GM23338 (cell line): ENCODE data around the gene ENDOV. TPM values are rescaled to one million over a fixed set of nuclear protein-coding genes. Genes with fewer than 3 reads are reported as not detected.
"Not testable (repeated sequence)": the region's sequence is repeated elsewhere in the genome, so short reads cannot be mapped to it uniquely, and the experiment has no call there.

Experiments used
- ATAC-seq: fragments of 200-7000 bp; cut with Tn5 transposase; 3 replicates; pipeline ENCODE4 v1.9.1; 2020
- DNase-seq: peaks from one replicate; pipeline ENCODE4 v3.0.0-alpha.2; 2015; ENCODE audit warnings: low spot score
- H2AFZ ChIP-seq: fragments of 200-600 bp; sonication (generic); 2 replicates; pipeline ENCODE4 v1.8.0; 2016; ENCODE audit warnings: antibody characterized with exemption, mild to moderate bottlenecking, moderate library complexity
- H3F3A ChIP-seq: fragments of 200-600 bp; sonication (generic); replicated peaks from 2 replicates; pipeline ENCODE4 v1.8.0; 2017; ENCODE audit warnings: antibody characterized with exemption, mixed run types, low read depth
- H3K27ac ChIP-seq: fragments of 200-600 bp; sonication (generic); 2 replicates; pipeline ENCODE4 v1.6.1; 2016; ENCODE audit warnings: low read depth
- H3K27me3 ChIP-seq: fragments of 200-600 bp; sonication (generic); 2 replicates; pipeline ENCODE4 v1.8.0; 2016; ENCODE audit warnings: mild to moderate bottlenecking, mixed run types, moderate library complexity; ENCODE audit not compliant: insufficient read depth
- H3K36me3 ChIP-seq: fragments of 200-600 bp; sonication (generic); 2 replicates; pipeline ENCODE4 v1.8.0; 2016; ENCODE audit warnings: mild to moderate bottlenecking; ENCODE audit not compliant: insufficient read depth
- H3K4me1 ChIP-seq: fragments of 200-600 bp; sonication (generic); 2 replicates; pipeline ENCODE4 v1.8.0; 2016; ENCODE audit warnings: mild to moderate bottlenecking, moderate library complexity; ENCODE audit not compliant: insufficient read depth
- H3K4me2 ChIP-seq: fragments of 200-600 bp; sonication (generic); 2 replicates; pipeline ENCODE4 v1.7.1; 2017; ENCODE audit warnings: mixed run types
- H3K4me3 ChIP-seq: fragments of 200-600 bp; sonication (generic); 2 replicates; pipeline ENCODE4 v1.6.1; 2016; ENCODE audit warnings: mixed run types
- H3K79me2 ChIP-seq: fragments of 200-600 bp; sonication (generic); replicated peaks from 2 replicates; pipeline ENCODE4 v1.8.0; 2017; ENCODE audit warnings: mild to moderate bottlenecking; ENCODE audit not compliant: insufficient read depth
- H3K9me2 ChIP-seq: fragments of 200-600 bp; sonication (generic); 2 replicates; pipeline ENCODE4 v1.8.0; 2017; ENCODE audit not compliant: insufficient read depth
- H4K20me1 ChIP-seq: fragments of 200-600 bp; sonication (generic); replicated peaks from 2 replicates; pipeline ENCODE4 v1.8.0; 2017; ENCODE audit warnings: mild to moderate bottlenecking; ENCODE audit not compliant: insufficient read depth
- H3K27ac Mint-ChIP-seq: 2 replicates; pipeline ENCODE4 v1.8.0; 2020; ENCODE audit warnings: inconsistent platforms, mild to moderate bottlenecking, moderate library complexity, mixed read lengths
- H3K27me3 Mint-ChIP-seq: 3 replicates; pipeline ENCODE4 v1.8.0; 2022; ENCODE audit warnings: low read depth, mild to moderate bottlenecking, moderate library complexity, mixed read lengths, inconsistent platforms; ENCODE audit not compliant: insufficient read depth, poor library complexity
- H3K36me3 Mint-ChIP-seq: 3 replicates; pipeline ENCODE4 v1.8.0; 2021; ENCODE audit warnings: low read depth, mild to moderate bottlenecking, inconsistent platforms, moderate library complexity, mixed read lengths
- H3K4me1 Mint-ChIP-seq: 3 replicates; pipeline ENCODE4 v1.8.0; 2020; ENCODE audit warnings: mild to moderate bottlenecking, inconsistent platforms, mixed read lengths
- H3K4me3 Mint-ChIP-seq: 3 replicates; pipeline ENCODE4 v1.8.0; 2021; ENCODE audit warnings: moderate library complexity, mild to moderate bottlenecking, inconsistent platforms, mixed read lengths
- H3K9me3 Mint-ChIP-seq: 3 replicates; pipeline ENCODE4 v1.8.0; 2020; ENCODE audit warnings: moderate library complexity, mild to moderate bottlenecking, inconsistent platforms, mixed read lengths
- CREB1 ChIP-seq: fragments of 250-450 bp; sonication (Bioruptor Pico); IDR thresholded peaks from 2 replicates; pipeline ENCODE4 v1.5.0; 2020; ENCODE audit warnings: low read depth, mild to moderate bottlenecking, moderate library complexity
- EZH2phosphoT487 ChIP-seq: fragments of 200-600 bp; sonication (generic); IDR thresholded peaks from one replicate; pipeline ENCODE4 v1.8.1; 2018; ENCODE audit warnings: antibody characterized with exemption; ENCODE audit not compliant: unreplicated experiment
- STAT1 ChIP-seq: IDR thresholded peaks from one replicate; pipeline ENCODE4 v1.6.1; 2016; ENCODE audit warnings: antibody characterized with exemption; ENCODE audit not compliant: unreplicated experiment
- ZNF331 ChIP-seq: fragments of 250-450 bp; sonication (Bioruptor Pico); IDR thresholded peaks from 2 replicates; pipeline ENCODE4 v1.5.0; 2020; ENCODE audit warnings: low read depth, mild to moderate bottlenecking, moderate library complexity
- polyA plus RNA-seq: library from polyadenylated mRNA; unstranded; fragments of >200 nt; fragmentation: Nextera tagmentation; extraction: Ambion mirVana; gene quantifications from 2 replicates; pipeline ENCODE4 v1.2.1, GENCODE V29; 2016
- total RNA-seq: library from RNA; depleted of rRNA; stranded (reverse); fragments of >200 nt; shearing (Covaris generic); gene quantifications from 2 replicates; pipeline ENCODE4 v1.2.3, GENCODE V29; 2014
- TF ChIP-seq, protein P1 (sequence below): fragments of 250-450 bp; sonication (Bioruptor Pico); IDR thresholded peaks from 2 replicates; pipeline ENCODE4 v1.5.0; 2020; ENCODE audit warnings: mild to moderate bottlenecking, moderate library complexity
- TF ChIP-seq, protein P2 (sequence below): IDR thresholded peaks from 2 replicates; pipeline ENCODE4 v1.6.1; 2016; ENCODE audit warnings: antibody characterized with exemption

Gene ENDOV
- total and polyA plus RNA-seq, 2 experiments from 2014 or later = 11.5 to 16.1 TPM

DNA sequence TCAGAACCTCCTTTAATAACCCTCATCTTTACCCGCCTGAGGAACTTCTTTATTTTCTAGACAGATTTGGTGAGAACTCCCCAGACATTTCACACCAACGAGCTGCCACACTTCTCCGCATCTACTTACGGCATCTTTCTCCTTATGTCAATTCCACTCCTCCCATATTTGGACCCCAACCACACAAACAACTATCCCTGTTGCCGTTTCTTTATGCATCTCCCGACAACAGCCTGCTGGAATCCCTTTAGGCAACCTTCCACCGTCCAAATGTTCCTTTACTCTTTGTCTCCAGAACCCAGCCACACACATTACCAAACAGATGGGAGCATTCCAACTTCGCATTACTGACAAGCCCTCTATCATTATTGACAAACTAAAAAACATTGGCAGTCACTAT is 8.8 kb upstream of the ENDOV start (continued):
- TF ChIP-seq, protein P1, sequence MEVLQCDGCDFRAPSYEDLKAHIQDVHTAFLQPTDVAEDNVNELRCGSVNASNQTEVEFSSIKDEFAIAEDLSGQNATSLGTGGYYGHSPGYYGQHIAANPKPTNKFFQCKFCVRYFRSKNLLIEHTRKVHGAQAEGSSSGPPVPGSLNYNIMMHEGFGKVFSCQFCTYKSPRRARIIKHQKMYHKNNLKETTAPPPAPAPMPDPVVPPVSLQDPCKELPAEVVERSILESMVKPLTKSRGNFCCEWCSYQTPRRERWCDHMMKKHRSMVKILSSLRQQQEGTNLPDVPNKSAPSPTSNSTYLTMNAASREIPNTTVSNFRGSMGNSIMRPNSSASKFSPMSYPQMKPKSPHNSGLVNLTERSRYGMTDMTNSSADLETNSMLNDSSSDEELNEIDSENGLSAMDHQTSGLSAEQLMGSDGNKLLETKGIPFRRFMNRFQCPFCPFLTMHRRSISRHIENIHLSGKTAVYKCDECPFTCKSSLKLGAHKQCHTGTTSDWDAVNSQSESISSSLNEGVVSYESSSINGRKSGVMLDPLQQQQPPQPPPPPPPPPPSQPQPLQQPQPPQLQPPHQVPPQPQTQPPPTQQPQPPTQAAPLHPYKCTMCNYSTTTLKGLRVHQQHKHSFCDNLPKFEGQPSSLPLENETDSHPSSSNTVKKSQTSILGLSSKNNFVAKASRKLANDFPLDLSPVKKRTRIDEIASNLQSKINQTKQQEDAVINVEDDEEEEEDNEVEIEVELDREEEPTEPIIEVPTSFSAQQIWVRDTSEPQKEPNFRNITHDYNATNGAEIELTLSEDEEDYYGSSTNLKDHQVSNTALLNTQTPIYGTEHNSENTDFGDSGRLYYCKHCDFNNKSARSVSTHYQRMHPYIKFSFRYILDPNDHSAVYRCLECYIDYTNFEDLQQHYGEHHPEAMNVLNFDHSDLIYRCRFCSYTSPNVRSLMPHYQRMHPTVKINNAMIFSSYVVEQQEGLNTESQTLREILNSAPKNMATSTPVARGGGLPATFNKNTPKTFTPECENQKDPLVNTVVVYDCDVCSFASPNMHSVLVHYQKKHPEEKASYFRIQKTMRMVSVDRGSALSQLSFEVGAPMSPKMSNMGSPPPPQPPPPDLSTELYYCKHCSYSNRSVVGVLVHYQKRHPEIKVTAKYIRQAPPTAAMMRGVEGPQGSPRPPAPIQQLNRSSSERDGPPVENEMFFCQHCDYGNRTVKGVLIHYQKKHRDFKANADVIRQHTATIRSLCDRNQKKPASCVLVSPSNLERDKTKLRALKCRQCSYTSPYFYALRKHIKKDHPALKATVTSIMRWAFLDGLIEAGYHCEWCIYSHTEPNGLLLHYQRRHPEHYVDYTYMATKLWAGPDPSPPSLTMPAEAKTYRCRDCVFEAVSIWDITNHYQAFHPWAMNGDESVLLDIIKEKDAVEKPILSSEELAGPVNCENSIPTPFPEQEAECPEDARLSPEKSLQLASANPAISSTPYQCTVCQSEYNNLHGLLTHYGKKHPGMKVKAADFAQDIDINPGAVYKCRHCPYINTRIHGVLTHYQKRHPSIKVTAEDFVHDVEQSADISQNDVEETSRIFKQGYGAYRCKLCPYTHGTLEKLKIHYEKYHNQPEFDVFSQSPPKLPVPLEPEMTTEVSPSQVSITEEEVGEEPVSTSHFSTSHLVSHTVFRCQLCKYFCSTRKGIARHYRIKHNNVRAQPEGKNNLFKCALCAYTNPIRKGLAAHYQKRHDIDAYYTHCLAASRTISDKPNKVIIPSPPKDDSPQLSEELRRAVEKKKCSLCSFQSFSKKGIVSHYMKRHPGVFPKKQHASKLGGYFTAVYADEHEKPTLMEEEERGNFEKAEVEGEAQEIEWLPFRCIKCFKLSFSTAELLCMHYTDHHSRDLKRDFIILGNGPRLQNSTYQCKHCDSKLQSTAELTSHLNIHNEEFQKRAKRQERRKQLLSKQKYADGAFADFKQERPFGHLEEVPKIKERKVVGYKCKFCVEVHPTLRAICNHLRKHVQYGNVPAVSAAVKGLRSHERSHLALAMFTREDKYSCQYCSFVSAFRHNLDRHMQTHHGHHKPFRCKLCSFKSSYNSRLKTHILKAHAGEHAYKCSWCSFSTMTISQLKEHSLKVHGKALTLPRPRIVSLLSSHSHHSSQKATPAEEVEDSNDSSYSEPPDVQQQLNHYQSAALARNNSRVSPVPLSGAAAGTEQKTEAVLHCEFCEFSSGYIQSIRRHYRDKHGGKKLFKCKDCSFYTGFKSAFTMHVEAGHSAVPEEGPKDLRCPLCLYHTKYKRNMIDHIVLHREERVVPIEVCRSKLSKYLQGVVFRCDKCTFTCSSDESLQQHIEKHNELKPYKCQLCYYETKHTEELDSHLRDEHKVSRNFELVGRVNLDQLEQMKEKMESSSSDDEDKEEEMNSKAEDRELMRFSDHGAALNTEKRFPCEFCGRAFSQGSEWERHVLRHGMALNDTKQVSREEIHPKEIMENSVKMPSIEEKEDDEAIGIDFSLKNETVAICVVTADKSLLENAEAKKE (CRISPR knock-in tag) = no peak
- TF ChIP-seq ZNF331 (CRISPR knock-in tag) (no peak), CREB1 (no peak), EZH2phosphoT487 (no peak), STAT1 (no peak)
- TF ChIP-seq, protein P2, sequence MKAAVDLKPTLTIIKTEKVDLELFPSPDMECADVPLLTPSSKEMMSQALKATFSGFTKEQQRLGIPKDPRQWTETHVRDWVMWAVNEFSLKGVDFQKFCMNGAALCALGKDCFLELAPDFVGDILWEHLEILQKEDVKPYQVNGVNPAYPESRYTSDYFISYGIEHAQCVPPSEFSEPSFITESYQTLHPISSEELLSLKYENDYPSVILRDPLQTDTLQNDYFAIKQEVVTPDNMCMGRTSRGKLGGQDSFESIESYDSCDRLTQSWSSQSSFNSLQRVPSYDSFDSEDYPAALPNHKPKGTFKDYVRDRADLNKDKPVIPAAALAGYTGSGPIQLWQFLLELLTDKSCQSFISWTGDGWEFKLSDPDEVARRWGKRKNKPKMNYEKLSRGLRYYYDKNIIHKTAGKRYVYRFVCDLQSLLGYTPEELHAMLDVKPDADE = no peak

DNA sequence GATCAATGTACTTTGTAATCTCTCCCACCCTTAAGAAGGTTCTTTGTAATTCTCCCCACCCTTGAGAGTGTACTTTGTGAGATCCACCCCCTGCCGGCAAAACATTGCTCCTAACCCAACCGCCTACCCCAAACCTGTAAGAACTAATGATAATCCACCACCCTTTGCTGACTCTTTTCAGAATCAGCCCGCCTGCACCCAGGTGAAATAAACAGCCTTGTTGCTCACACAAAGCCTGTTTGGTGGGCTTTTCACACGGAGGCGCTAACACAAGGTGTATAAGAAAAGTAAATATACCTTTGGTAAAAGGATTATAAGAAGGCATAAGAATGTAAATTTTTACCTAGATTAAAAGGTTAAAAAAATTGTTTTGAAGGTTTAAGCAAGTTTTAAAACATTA is 7.0 kb upstream of the ENDOV start:
- H3K4me3 Mint-ChIP-seq, H3K27ac Mint-ChIP-seq, H3K36me3 Mint-ChIP-seq, H3K4me1 Mint-ChIP-seq, DNase-seq, H3K27me3 Mint-ChIP-seq, H3K4me1 ChIP-seq, H3K9me3 Mint-ChIP-seq, H4K20me1 ChIP-seq, H3K27me3 ChIP-seq, H3K4me2 ChIP-seq, H3F3A ChIP-seq, ATAC-seq, H3K4me3 ChIP-seq, H3K36me3 ChIP-seq, H3K79me2 ChIP-seq, H3K9me2 ChIP-seq, H3K27ac ChIP-seq, H2AFZ ChIP-seq: not testable (repeated sequence)
